KMS-11 (cell line): ENCODE measurements around the gene ZBTB20.

ENCODE experiments used
- H2AFZ ChIP-seq: fragments of 200-600 bp; sonication (generic); 2 replicates; pipeline ENCODE4 v1.6.1; 2016; ENCODE audit warnings: antibody characterized with exemption, mixed run types, low read depth
- H3K27ac ChIP-seq: fragments of 200-600 bp; sonication (generic); 2 replicates; pipeline ENCODE4 v1.6.1; 2016; ENCODE audit warnings: mild to moderate bottlenecking, mixed run types
- H3K27me3 ChIP-seq: fragments of 200-600 bp; sonication (generic); 2 replicates; pipeline ENCODE4 v1.6.1; 2017; ENCODE audit warnings: mild to moderate bottlenecking, low read depth, mixed run types, moderate library complexity; ENCODE audit not compliant: insufficient read depth
- H3K36me3 ChIP-seq: fragments of 200-600 bp; sonication (generic); 2 replicates; pipeline ENCODE4 v1.6.1; 2017; ENCODE audit warnings: mild to moderate bottlenecking, mixed run types; ENCODE audit not compliant: insufficient read depth
- H3K4me1 ChIP-seq: fragments of 200-600 bp; sonication (generic); 2 replicates; pipeline ENCODE4 v1.6.1; 2016; ENCODE audit warnings: mild to moderate bottlenecking, low read depth, mixed run types; ENCODE audit not compliant: poor library complexity, severe bottlenecking
- H3K4me2 ChIP-seq: fragments of 200-600 bp; sonication (generic); 2 replicates; pipeline ENCODE4 v1.7.0; 2016; ENCODE audit warnings: mild to moderate bottlenecking, mixed run types
- H3K4me3 ChIP-seq: fragments of 200-600 bp; sonication (generic); IDR thresholded peaks from 2 replicates; pipeline ENCODE4 v1.6.1; 2017; ENCODE audit warnings: low read depth, low read length, mixed read lengths; ENCODE audit not compliant: insufficient read depth
- H3K79me2 ChIP-seq: fragments of 200-600 bp; sonication (generic); 2 replicates; pipeline ENCODE4 v1.6.1; 2016; ENCODE audit warnings: low read depth, mixed run types; ENCODE audit not compliant: insufficient read depth
- H3K9ac ChIP-seq: fragments of 200-600 bp; sonication (generic); 2 replicates; pipeline ENCODE4 v1.6.1; 2016; ENCODE audit warnings: mild to moderate bottlenecking, mixed run types
- H4K20me1 ChIP-seq: fragments of 200-600 bp; sonication (generic); 2 replicates; pipeline ENCODE4 v1.6.1; 2016; ENCODE audit warnings: mild to moderate bottlenecking, mixed run types; ENCODE audit not compliant: insufficient read depth
- TF ChIP-seq, protein P1 (sequence below): fragments of 200-600 bp; sonication (generic); conservative IDR thresholded peaks from 2 replicates; pipeline ENCODE4 v1.6.1; 2017; ENCODE audit warnings: low read depth, mild to moderate bottlenecking, antibody characterized with exemption, low read length, moderate library complexity, mixed read lengths

The ZBTB20 gene

DNA sequence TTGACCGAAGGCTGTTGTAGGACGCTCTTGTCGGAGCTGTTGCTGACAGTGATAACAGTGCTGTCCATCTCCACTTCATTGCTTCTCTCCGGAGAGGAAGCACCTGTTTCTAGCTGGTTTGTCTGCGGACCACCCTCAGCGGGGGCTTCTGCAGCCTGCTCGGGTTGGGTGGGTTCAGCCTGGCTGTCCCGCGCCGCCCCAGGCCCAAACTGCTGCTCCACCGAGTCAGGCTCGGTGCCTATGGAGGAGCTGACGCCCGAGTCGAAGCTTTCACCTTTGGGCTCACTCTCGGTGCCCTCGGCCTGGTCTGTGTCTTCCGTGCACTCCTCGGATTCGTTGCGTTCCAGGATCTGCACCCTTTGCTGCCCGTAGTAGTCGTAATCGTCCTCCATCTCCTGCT is 796.4 kb downstream of the ZBTB20 start:
- H3K27me3 ChIP-seq, result no peaks in the 10 kb centered on the region
- no peaks in the 10 kb centered on the region for H4K20me1 ChIP-seq
- no peak overlapping the region for H2AFZ ChIP-seq
- H3K27ac ChIP-seq, result no peak overlapping the region
- TF ChIP-seq, protein P1, sequence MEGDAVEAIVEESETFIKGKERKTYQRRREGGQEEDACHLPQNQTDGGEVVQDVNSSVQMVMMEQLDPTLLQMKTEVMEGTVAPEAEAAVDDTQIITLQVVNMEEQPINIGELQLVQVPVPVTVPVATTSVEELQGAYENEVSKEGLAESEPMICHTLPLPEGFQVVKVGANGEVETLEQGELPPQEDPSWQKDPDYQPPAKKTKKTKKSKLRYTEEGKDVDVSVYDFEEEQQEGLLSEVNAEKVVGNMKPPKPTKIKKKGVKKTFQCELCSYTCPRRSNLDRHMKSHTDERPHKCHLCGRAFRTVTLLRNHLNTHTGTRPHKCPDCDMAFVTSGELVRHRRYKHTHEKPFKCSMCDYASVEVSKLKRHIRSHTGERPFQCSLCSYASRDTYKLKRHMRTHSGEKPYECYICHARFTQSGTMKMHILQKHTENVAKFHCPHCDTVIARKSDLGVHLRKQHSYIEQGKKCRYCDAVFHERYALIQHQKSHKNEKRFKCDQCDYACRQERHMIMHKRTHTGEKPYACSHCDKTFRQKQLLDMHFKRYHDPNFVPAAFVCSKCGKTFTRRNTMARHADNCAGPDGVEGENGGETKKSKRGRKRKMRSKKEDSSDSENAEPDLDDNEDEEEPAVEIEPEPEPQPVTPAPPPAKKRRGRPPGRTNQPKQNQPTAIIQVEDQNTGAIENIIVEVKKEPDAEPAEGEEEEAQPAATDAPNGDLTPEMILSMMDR, result no peak
- H3K79me2 ChIP-seq, result no peaks in the 10 kb centered on the region
- no peak overlapping the region for H3K9ac ChIP-seq
- H3K36me3 ChIP-seq, result no peaks in the 10 kb centered on the region
- H3K4me2 ChIP-seq, result no peak overlapping the region
- no peaks in the 10 kb centered on the region for H3K4me1 ChIP-seq
- H3K4me3 ChIP-seq, result no peak overlapping the region

GRCh38 chr3:114350271-114350670 is 796.8 kb downstream of the ZBTB20 start:
- Histone ChIP-seq H2AFZ (no peak overlapping the region), H4K20me1 (no peaks in the 10 kb centered on the region)
- TF ChIP-seq, protein P1, result no peak

DNA sequence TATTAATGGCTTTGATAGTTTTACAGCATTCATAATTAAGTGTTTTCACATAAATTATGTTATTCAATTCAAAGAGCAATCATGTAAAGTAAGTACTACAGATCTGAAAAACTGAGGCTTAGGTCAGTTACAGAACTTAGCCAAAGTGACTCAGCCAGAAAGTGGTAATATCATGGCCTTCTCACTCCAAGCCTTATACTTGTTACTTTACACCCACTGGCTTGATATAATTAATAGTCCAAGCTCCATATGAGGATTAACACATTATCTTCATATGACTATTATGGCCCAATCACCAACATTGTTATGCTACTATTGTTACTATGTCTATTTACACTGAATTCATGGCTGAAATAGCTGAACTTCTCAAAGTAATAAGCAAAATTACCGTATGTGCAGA is 802.6 kb downstream of the ZBTB20 start:
- no peak overlapping the region for H3K4me3 ChIP-seq
- no peaks in the 10 kb centered on the region for H3K79me2 ChIP-seq
- H3K27ac ChIP-seq, result no peak overlapping the region
- H3K4me2 ChIP-seq, result no peak overlapping the region
- TF ChIP-seq, protein P1, result no peak
- H4K20me1 ChIP-seq, result no peaks in the 10 kb centered on the region
- no peaks in the 10 kb centered on the region for H3K4me1 ChIP-seq
- no peaks in the 10 kb centered on the region for H3K36me3 ChIP-seq
- H2AFZ ChIP-seq, result no peak overlapping the region
- H3K9ac ChIP-seq, result no peak overlapping the region
- no peaks in the 10 kb centered on the region for H3K27me3 ChIP-seq

More at GRCh38 chr3:114350271-114350670, 796.8 kb downstream of the ZBTB20 start:
- H3K27ac ChIP-seq, result no peak overlapping the region
- H3K9ac ChIP-seq, result no peak overlapping the region
- no peaks in the 10 kb centered on the region for H3K79me2 ChIP-seq
- H3K36me3 ChIP-seq, result no peaks in the 10 kb centered on the region
- no peaks in the 10 kb centered on the region for H3K27me3 ChIP-seq
- H3K4me1 ChIP-seq, result no peaks in the 10 kb centered on the region
- no peak overlapping the region for H3K4me3 ChIP-seq
- H3K4me2 ChIP-seq, result no peak overlapping the region

DNA sequence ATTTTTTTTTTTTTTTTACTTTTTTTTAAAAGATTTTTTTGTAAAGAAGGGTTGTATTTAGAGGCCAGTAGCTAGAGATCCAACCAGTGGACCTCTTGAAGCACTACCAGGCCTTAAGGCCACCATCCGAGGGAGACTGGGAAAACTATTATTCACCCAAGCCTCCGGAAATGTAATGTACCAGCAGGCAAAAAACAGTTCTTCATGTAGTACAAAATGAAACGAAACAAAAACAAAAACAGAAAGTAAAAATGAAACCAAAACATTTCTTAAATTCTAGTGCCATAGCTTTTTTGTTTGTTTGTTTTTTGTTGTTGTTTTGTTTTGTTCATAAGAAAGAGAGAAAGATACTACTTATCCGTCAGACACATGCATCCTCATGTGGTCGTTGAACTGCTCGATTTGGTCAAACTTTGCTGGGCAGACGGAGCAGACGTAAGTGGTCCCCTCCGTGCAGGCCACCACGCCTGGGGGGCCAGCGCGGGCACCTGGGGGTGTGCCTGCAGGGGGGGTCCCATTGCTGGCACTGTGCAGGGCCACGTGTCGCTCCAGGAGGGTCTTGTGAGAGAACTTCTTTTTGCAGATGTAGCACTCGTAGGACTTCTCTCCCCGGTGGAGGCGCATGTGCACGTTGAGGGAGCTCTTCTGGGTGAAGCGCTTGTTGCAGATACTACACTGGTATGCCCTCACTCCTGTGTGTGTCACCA is 808.3 kb downstream of the ZBTB20 start:
- H4K20me1 ChIP-seq, result no peaks in the 10 kb centered on the region
- H3K79me2 ChIP-seq, result no peaks in the 10 kb centered on the region
- no peak overlapping the region for H2AFZ ChIP-seq
- H3K4me1 ChIP-seq, result peaks cover 11% of the 10 kb centered on the region
- H3K9ac ChIP-seq, result no peak overlapping the region
- TF ChIP-seq, protein P1, result no peak
- no peaks in the 10 kb centered on the region for H3K36me3 ChIP-seq
- no peak overlapping the region for H3K27ac ChIP-seq
- no peak overlapping the region for H3K4me2 ChIP-seq
- no peak overlapping the region for H3K4me3 ChIP-seq
- no peaks in the 10 kb centered on the region for H3K27me3 ChIP-seq
